GM10266 (cell line): ENCODE results near the gene CFAP61.

Experiments used
- DNase-seq: peaks from one replicate; pipeline ENCODE4 v3.0.0; 2012; ENCODE audit errors: extremely low spot score
- TF ChIP-seq, protein P1 (sequence below): IDR thresholded peaks from 2 replicates; pipeline ENCODE4 v1.5.1; 2012; ENCODE audit warnings: mild to moderate bottlenecking, low read depth; ENCODE audit not compliant: control insufficient read depth, insufficient read depth; ENCODE audit errors: missing control alignments

CFAP61 gene

DNA sequence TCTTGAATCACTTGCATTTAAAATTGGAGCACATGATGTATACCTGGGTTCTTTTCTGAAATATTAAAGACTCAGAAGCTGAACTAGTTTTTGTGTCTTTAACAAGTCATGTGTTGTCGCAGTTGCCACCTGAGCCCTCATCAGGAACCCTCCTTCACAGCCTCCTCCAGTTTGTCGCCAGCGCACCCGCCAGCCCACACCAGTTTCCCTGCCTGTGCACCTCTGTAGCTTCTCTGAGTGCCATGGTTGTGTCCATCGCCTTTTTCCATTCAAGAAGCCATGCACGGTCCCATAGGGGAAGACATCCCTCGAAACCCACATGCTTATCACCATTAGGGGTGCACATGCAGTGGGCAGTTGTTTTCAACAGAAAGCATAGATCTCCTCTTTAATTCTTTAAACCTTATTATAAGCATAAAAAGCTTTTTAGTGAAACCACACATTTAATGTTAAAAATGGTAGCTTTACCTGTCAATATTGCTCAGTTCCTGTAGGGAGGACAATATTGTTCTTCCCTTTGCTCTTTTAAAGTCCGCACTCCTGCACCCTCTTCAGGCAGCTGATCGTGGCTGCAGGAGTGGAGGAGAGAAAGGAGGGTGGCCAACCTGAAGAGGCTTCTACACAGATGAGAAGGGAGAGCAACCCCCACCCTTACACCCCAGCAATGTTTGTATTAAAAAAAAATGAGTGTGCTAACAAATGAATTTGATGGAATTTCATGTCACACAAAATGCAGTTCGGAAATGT lies 121.9 kb downstream of the CFAP61 start:
- DNase-seq: no peak
- TF ChIP-seq, protein P1, sequence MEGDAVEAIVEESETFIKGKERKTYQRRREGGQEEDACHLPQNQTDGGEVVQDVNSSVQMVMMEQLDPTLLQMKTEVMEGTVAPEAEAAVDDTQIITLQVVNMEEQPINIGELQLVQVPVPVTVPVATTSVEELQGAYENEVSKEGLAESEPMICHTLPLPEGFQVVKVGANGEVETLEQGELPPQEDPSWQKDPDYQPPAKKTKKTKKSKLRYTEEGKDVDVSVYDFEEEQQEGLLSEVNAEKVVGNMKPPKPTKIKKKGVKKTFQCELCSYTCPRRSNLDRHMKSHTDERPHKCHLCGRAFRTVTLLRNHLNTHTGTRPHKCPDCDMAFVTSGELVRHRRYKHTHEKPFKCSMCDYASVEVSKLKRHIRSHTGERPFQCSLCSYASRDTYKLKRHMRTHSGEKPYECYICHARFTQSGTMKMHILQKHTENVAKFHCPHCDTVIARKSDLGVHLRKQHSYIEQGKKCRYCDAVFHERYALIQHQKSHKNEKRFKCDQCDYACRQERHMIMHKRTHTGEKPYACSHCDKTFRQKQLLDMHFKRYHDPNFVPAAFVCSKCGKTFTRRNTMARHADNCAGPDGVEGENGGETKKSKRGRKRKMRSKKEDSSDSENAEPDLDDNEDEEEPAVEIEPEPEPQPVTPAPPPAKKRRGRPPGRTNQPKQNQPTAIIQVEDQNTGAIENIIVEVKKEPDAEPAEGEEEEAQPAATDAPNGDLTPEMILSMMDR: no peak

DNA sequence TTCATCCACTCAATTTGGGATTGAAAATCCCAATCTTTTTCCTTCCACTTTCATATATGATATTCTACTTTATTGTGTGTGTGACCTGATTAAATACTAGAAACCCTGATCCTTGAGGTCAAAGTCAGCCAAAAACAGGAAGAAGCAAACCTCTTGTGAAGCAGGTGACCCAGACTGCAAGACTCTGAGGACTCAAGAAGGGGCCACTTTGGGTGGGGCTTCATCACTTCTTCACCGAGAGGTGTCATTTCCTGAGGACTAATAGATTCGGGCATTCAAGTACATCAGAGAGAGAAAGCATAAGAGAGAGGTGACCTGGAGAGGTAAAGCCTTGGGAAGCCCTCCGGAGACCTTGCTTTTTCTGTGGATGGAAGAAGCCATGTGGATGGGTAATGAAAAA lies 129.0 kb downstream of the CFAP61 start:
- no peak for DNase-seq
- TF ChIP-seq, protein P1: no peak

DNA sequence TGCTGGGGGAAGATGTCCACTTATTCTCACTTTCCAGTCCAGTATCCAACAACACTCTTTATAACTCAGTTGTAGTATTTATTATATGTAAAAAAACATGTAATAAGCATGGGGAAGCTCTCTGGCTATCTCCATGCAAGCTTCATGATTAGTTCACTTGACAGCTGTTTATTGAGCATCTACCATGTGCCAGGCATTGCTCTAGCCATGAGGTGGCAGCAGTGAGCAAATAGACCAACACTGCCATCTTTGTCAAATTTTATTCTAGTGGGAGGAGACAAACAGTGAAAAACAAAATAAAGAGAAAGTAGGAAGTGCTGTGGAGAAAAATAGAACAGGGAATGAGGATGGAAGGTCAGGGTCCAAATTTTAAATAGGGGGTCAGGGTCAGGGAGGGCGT lies 131.8 kb downstream of the CFAP61 start:
- TF ChIP-seq, protein P1: peak; percentile 34
- no peak for DNase-seq

DNA sequence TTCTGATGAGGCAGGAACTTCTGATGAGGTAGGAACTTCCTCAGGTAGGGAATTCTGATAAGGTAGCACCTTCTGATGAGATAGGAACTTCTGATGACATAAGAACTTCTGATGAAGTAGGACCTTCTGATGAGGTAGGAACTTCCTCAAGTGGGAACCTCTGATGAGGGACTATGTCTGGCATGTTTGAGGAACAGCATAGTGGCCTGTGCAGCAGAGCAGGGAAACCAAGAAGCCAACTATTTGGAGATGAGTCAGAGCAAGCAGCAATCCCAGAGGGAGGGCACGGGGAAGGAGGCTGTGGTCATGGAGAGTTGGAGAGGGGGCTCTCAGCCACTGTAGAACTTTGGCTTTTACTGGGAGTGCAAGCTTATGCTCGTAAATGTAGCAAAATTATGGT lies 132.4 kb downstream of the CFAP61 start:
- TF ChIP-seq, protein P1: no peak
- DNase-seq: no peak

DNA sequence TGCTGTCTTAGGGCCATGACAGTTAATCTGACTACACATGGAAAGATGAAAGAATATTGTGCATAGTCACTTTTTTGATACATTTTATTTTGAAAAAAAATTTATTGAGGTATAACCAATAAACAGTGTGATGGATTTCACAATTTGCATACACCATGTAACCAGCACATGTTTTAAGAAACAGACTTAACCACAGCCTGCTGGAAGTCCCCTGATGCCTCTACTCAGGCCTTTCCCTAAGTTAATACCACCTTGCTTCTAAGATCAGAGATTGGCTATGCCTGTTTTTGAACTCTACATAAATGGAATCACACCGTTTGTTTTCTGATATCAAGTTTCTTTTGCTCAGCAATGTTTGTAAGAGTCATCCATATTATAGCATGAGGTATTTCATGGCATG lies 136.3 kb downstream of the CFAP61 start:
- TF ChIP-seq, protein P1: no peak
- DNase-seq: no peak

DNA sequence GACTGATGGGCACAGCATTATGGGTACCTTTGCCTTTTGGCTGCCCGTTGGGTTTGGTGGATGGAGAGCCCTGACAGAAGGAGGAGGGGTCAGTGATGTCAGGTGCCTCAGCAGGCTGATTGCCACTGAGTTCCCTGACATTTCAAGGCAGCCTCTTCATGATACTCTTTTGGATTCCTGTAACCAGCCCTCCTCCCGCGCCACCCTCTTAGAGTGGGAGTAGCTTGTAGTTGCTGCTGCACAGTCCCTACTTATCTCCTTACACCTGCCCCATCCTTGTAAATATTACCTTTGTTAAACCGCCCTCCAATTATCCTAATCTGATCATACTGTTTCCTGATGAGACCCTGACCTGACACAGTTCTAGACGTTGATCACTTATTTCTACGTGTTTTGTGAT lies 140.0 kb downstream of the CFAP61 start:
- TF ChIP-seq, protein P1: no peak
- DNase-seq: no peak

DNA sequence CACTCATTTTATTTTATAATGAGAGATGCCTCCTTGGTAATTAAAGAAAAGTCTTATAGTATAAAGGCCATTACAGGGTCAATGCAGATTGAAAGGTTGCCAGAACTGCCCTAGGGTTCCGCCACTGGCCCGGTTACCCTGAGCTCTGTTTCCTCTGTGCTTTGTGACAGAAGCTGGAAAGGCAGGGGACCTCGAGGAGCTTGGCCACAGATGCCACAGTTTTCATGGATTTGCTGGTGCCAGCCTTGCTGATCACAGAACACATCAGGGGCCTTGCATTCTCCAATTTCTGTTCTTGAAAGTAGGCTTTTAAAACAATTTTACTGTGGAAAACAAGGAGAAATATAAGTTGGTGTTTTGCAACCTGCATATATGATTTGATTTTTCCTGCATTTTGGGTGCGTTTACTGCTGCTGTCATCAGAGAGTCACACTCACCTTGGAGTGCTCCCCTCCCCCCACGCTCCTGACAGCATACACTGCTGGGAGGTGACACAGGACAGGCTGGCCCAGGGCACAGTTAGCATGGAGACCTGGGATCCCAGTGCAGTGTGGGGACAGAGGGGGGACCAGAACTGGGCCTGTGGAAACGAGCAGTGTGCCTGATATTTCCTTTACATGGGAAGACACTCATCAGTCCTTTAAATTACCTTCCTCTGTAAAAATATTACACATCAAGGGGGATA lies 142.8 kb downstream of the CFAP61 start:
- no peak for DNase-seq
- TF ChIP-seq, protein P1: no peak
